OCI-LY1 (cell line): ENCODE measurements around the gene TULP3.
A peak's percentile ranks its signal among the peaks of the same experiment; 100 is the strongest.

Experiments used
- H2AFZ ChIP-seq: fragments of 200-600 bp; sonication (generic), shearing (Covaris generic); 2 replicates; pipeline ENCODE4 v1.6.0; 2014; ENCODE audit warnings: antibody characterized with exemption, mild to moderate bottlenecking, low read length
- H3F3A ChIP-seq: fragments of 200-600 bp; sonication (generic), shearing (Covaris generic); 2 replicates; pipeline ENCODE4 v1.6.0; 2014; ENCODE audit warnings: mild to moderate bottlenecking, antibody characterized with exemption, low read length, moderate library complexity; ENCODE audit not compliant: insufficient read depth
- H3K27ac ChIP-seq: fragments of 200-600 bp; sonication (generic); 2 replicates; pipeline ENCODE4 v1.5.1; 2014; ENCODE audit warnings: low read length, mixed run types, mild to moderate bottlenecking, low read depth; ENCODE audit not compliant: poor library complexity, severe bottlenecking
- H3K27me3 ChIP-seq: fragments of 200-600 bp; sonication (generic); 2 replicates; pipeline ENCODE4 v1.6.0; 2014; ENCODE audit warnings: antibody characterized with exemption, mild to moderate bottlenecking, low read length, moderate library complexity; ENCODE audit not compliant: insufficient read depth
- H3K36me3 ChIP-seq: fragments of 200-600 bp; sonication (generic); 2 replicates; pipeline ENCODE4 v1.6.1; 2014; ENCODE audit warnings: mild to moderate bottlenecking, antibody characterized with exemption, low read length, moderate library complexity, mixed read lengths; ENCODE audit not compliant: insufficient read depth
- H3K4me1 ChIP-seq: fragments of 200-600 bp; sonication (generic); 2 replicates; pipeline ENCODE4 v1.5.1; 2014; ENCODE audit warnings: mild to moderate bottlenecking, low read length, moderate library complexity; ENCODE audit not compliant: insufficient read depth, severe bottlenecking
- H3K4me2 ChIP-seq: fragments of 200-600 bp; sonication (generic), shearing (Covaris generic); 2 replicates; pipeline ENCODE4 v1.6.1; 2014; ENCODE audit warnings: low read length
- H3K4me3 ChIP-seq: fragments of 200-600 bp; sonication (generic); 2 replicates; pipeline ENCODE4 v1.5.1; 2014; ENCODE audit warnings: low read length, low read depth, mild to moderate bottlenecking, mixed read lengths; ENCODE audit not compliant: poor library complexity, severe bottlenecking
- H3K79me2 ChIP-seq: fragments of 200-600 bp; shearing (Covaris generic); 2 replicates; pipeline ENCODE4 v1.6.1; 2016; ENCODE audit warnings: mixed run types, low read length, mixed read lengths; ENCODE audit not compliant: insufficient read depth
- H3K9ac ChIP-seq: fragments of 200-600 bp; sonication (generic), shearing (Covaris generic); 2 replicates; pipeline ENCODE4 v1.6.1; 2014; ENCODE audit warnings: mild to moderate bottlenecking, low read length, mixed read lengths
- H3K9me2 ChIP-seq: fragments of 200-600 bp; sonication (generic), shearing (Covaris generic); 2 replicates; pipeline ENCODE4 v1.6.1; 2014; ENCODE audit warnings: low read depth, mild to moderate bottlenecking, low read length, mixed read lengths
- H3K9me3 ChIP-seq: fragments of 200-600 bp; shearing (Covaris generic); 2 replicates; pipeline ENCODE4 v1.6.1; 2014; ENCODE audit warnings: low read length, mixed read lengths
- H4K20me1 ChIP-seq: fragments of 200-600 bp; sonication (generic), shearing (Covaris generic); 2 replicates; pipeline ENCODE4 v1.6.0; 2016; ENCODE audit warnings: mild to moderate bottlenecking, low read length; ENCODE audit not compliant: insufficient read depth
- EZH2 ChIP-seq: fragments of 200-600 bp; sonication (generic), shearing (Covaris generic); IDR thresholded peaks from 2 replicates; pipeline ENCODE4 v1.8.0; 2017; ENCODE audit warnings: borderline replicate concordance, mixed run types, mild to moderate bottlenecking, antibody characterized with exemption, low read length, moderate library complexity, mixed read lengths
- TF ChIP-seq, protein P1 (sequence below): fragments of 200-600 bp; sonication (generic), shearing (Covaris generic); IDR thresholded peaks from 2 replicates; pipeline ENCODE4 v1.5.1; 2017; ENCODE audit warnings: mild to moderate bottlenecking, antibody characterized with exemption, low read length, moderate library complexity, mixed read lengths

Gene TULP3

GRCh38 chr12:2891240-2892053 is 756 bp downstream of the TULP3 start:
- Histone ChIP-seq H4K20me1 (no peaks in the 10 kb centered on the region), H3K27me3 (no peaks in the 10 kb centered on the region), H3K4me3 (peak overlapping the region; percentile 72), H3K9me2 (no peaks in the 10 kb centered on the region), H3F3A (peaks cover 5% of the 10 kb centered on the region), H3K4me2 (peak overlapping the region; percentile 75), H3K9ac (peak overlapping the region; percentile 71), H3K79me2 (peaks cover 6% of the 10 kb centered on the region; the same call in 1 of the 2 replicates), H3K9me3 (no peaks in the 10 kb centered on the region), H3K4me1 (peaks cover 17% of the 10 kb centered on the region), H3K27ac (no peak overlapping the region), H2AFZ (no peak overlapping the region), H3K36me3 (peaks cover 18% of the 10 kb centered on the region; the same call in 1 of the 2 replicates)
- TF ChIP-seq EZH2, result no peak
- TF ChIP-seq, protein P1, sequence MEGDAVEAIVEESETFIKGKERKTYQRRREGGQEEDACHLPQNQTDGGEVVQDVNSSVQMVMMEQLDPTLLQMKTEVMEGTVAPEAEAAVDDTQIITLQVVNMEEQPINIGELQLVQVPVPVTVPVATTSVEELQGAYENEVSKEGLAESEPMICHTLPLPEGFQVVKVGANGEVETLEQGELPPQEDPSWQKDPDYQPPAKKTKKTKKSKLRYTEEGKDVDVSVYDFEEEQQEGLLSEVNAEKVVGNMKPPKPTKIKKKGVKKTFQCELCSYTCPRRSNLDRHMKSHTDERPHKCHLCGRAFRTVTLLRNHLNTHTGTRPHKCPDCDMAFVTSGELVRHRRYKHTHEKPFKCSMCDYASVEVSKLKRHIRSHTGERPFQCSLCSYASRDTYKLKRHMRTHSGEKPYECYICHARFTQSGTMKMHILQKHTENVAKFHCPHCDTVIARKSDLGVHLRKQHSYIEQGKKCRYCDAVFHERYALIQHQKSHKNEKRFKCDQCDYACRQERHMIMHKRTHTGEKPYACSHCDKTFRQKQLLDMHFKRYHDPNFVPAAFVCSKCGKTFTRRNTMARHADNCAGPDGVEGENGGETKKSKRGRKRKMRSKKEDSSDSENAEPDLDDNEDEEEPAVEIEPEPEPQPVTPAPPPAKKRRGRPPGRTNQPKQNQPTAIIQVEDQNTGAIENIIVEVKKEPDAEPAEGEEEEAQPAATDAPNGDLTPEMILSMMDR, result no peak

DNA sequence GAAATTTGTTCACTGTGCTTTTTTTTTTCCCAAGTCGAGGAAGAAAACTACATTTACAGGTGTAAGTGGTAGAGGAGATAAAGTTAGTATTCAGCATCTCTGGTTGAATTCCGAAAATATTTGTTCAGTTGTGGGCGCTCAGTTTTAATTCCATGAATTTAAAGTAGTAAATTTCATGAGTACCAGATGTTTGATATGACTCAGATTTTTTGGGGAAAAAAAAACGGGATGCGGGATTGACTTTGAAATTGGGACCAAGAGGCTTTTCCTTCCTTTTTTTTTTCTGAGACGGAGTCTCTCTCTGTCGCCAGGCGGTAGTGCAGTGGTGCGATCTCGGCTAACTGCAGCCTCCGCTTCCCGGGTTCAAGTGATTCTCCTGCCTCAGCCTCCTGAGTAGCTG is 1.6 kb downstream of the TULP3 start:
- Histone ChIP-seq H3F3A (peaks cover 5% of the 10 kb centered on the region), H3K79me2 (peaks cover 6% of the 10 kb centered on the region; the same call in 1 of the 2 replicates), H3K9me2 (no peaks in the 10 kb centered on the region), H3K27ac (no peak overlapping the region), H4K20me1 (no peaks in the 10 kb centered on the region), H3K27me3 (no peaks in the 10 kb centered on the region), H3K9me3 (no peaks in the 10 kb centered on the region), H3K36me3 (peaks cover 18% of the 10 kb centered on the region; the same call in 1 of the 2 replicates), H3K9ac (no peak overlapping the region), H3K4me2 (peak overlapping the region; percentile 75), H3K4me3 (peak overlapping the region; percentile 72), H3K4me1 (peaks cover 17% of the 10 kb centered on the region), H2AFZ (no peak overlapping the region)
- TF ChIP-seq, protein P1, result no peak
- TF ChIP-seq EZH2, result no peak

- H3K36me3 ChIP-seq, result peaks cover 10% of the 10 kb centered on the region; the same call in 1 of the 2 replicates
- no peak overlapping the region for H2AFZ ChIP-seq
- no peak overlapping the region for H3K4me3 ChIP-seq
- no peaks in the 10 kb centered on the region for H4K20me1 ChIP-seq
- H3K4me2 ChIP-seq, result no peak overlapping the region
- H3K4me1 ChIP-seq, result peaks cover 17% of the 10 kb centered on the region
- H3K79me2 ChIP-seq, result peaks cover 6% of the 10 kb centered on the region; the same call in 1 of the 2 replicates
- no peak overlapping the region for H3K27ac ChIP-seq
- no peaks in the 10 kb centered on the region for H3K9me3 ChIP-seq
- H3K9ac ChIP-seq, result no peak overlapping the region
- no peaks in the 10 kb centered on the region for H3K27me3 ChIP-seq
- TF ChIP-seq, protein P1, result no peak
- no peak for TF ChIP-seq EZH2
- H3F3A ChIP-seq, result peaks cover 5% of the 10 kb centered on the region
- no peaks in the 10 kb centered on the region for H3K9me2 ChIP-seq
Measured at GRCh38 chr12:2893007-2893406, 2.3 kb downstream of the TULP3 start.
